HUES64 (cell line): ENCODE data around the gene TENT5C.

Experiments used
- H3K27ac ChIP-seq: 2 replicates; pipeline ENCODE4 v1.7.0; 2013; ENCODE audit warnings: low read depth, low read length, inconsistent platforms
- H3K27me3 ChIP-seq: 2 replicates; pipeline ENCODE4 v1.6.1; 2013; ENCODE audit warnings: mild to moderate bottlenecking, low read length; ENCODE audit not compliant: insufficient read depth
- H3K36me3 ChIP-seq: 2 replicates; pipeline ENCODE4 v1.6.1; 2013; ENCODE audit warnings: mild to moderate bottlenecking, low read length; ENCODE audit not compliant: insufficient read depth
- H3K4me1 ChIP-seq: 2 replicates; pipeline ENCODE4 v1.6.1; 2013; ENCODE audit warnings: mild to moderate bottlenecking, low read length, moderate library complexity; ENCODE audit not compliant: insufficient read depth
- H3K4me3 ChIP-seq: 2 replicates; pipeline ENCODE4 v1.5.1; 2013; ENCODE audit warnings: mild to moderate bottlenecking, low read length, moderate library complexity
- H3K9ac ChIP-seq: 2 replicates; pipeline ENCODE4 v1.6.1; 2013; ENCODE audit warnings: mild to moderate bottlenecking, low read depth, low read length
- H3K9me3 ChIP-seq: 2 replicates; pipeline ENCODE4 v1.6.1; 2013; ENCODE audit warnings: low read depth, low read length; ENCODE audit not compliant: insufficient read depth
- WGBS: fragments of 150-250, 120-280 bp; methylation state at CpG from one replicate; pipeline ENCODE4 v1.1.7; 2013; ENCODE audit warnings: missing lambda C conversion rate; 5-methylcytosine and 5-hydroxymethylcytosine counted together

The TENT5C gene

GRCh38 chr1:117658676-117659075 lies 52.8 kb downstream of the TENT5C start:
- WGBS: 92% methylated on average over 3 of the region's 3 CpGs
- Histone ChIP-seq H3K36me3 (no peaks in the 10 kb centered on the region), H3K9ac (no peak overlapping the region), H3K9me3 (peaks cover 3% of the 10 kb centered on the region; the same call in 1 of the 2 replicates), H3K4me1 (peaks cover 11% of the 10 kb centered on the region; the same call in 1 of the 2 replicates), H3K27me3 (no peaks in the 10 kb centered on the region), H3K27ac (no peak overlapping the region), H3K4me3 (no peak overlapping the region)

- Histone ChIP-seq H3K9me3 (peaks cover 3% of the 10 kb centered on the region; the same call in 1 of the 2 replicates), H3K4me1 (peaks cover 11% of the 10 kb centered on the region; the same call in 1 of the 2 replicates), H3K27ac (no peak overlapping the region), H3K4me3 (no peak overlapping the region), H3K9ac (no peak overlapping the region), H3K27me3 (no peaks in the 10 kb centered on the region), H3K36me3 (no peaks in the 10 kb centered on the region)
- WGBS: 83% methylated on average over 5 of the region's 6 CpGs
These were observed 53.9 kb downstream of the TENT5C start for GRCh38 chr1:117659550-117660270.

DNA sequence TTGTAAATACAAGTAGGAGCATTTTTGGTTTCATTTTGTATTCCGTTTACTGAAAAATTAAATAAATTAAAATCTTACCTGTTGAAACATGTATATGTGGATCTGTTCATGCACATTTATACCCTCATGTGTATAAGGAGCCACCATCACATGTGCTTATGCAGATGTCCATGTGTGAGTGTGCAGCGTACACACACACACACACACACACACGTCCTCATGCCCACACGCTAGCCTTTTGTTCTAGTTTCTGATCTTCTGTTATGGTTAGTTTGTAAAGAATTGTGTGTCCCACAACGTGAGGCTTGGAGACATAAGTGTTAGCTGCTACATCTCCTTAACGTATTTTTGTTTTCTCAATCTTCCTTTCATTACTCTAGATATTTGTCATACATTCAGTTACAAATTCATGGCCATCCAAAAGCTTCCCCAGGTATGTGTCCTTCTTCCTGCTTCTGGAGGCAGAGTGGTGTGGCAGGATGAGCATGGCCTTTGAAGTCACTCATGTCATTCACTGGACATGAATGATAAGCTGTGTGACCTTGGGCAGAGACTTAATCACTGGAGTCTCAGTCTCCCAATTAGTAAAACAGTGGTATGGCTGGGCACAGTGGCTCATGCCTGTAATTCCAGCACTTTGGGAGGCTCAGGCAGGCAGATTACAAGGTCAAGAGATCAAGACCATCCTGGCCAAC lies 54.6 kb downstream of the TENT5C start:
- Histone ChIP-seq H3K36me3 (no peaks in the 10 kb centered on the region), H3K4me1 (peaks cover 11% of the 10 kb centered on the region; the same call in 1 of the 2 replicates), H3K27me3 (no peaks in the 10 kb centered on the region), H3K27ac (no peak overlapping the region), H3K9ac (no peak overlapping the region), H3K9me3 (peaks cover 3% of the 10 kb centered on the region; the same call in 1 of the 2 replicates), H3K4me3 (no peak overlapping the region)
- 94% methylated on average over 3 of the region's 6 CpGs for WGBS

- peaks cover 3% of the 10 kb centered on the region; the same call in 1 of the 2 replicates for H3K9me3 ChIP-seq
- no peaks in the 10 kb centered on the region for H3K27me3 ChIP-seq
- H3K36me3 ChIP-seq: no peaks in the 10 kb centered on the region
- 98% methylated on average over 5 of the region's 6 CpGs for WGBS
- H3K9ac ChIP-seq: no peak overlapping the region
- no peak overlapping the region for H3K4me3 ChIP-seq
- peaks cover 11% of the 10 kb centered on the region; the same call in 1 of the 2 replicates for H3K4me1 ChIP-seq
- H3K27ac ChIP-seq: no peak overlapping the region
These were observed 55.2 kb downstream of the TENT5C start for GRCh38 chr1:117661027-117661426.

DNA sequence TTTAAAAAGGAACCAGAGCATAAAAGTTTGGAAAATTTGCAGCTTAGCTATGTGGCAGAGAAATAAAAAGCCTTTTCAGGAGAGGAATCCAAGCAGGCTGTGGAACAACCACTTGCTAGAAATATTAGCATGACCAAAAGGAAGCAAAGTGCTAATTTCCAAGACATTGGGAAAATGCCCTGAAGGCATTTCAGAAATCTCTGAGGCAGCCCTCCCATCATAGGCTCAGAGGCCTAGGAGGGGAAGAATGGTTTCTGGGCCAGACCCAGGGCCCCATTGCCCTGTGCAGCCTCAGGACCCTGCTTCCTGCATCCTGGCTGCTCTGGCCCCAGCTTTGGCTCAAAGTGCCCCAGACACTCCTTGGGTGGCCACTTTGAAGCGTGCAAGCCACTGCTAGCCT lies 56.8 kb downstream of the TENT5C start:
- Histone ChIP-seq H3K36me3 (no peaks in the 10 kb centered on the region), H3K9ac (no peak overlapping the region), H3K27ac (peak overlapping the region; percentile 51; the same call in 1 of the 2 replicates), H3K27me3 (no peaks in the 10 kb centered on the region), H3K4me3 (no peak overlapping the region), H3K9me3 (peaks cover 3% of the 10 kb centered on the region; the same call in 1 of the 2 replicates), H3K4me1 (no peaks in the 10 kb centered on the region)
- WGBS: 63% methylated on average over 1 of the region's 1 CpG

DNA sequence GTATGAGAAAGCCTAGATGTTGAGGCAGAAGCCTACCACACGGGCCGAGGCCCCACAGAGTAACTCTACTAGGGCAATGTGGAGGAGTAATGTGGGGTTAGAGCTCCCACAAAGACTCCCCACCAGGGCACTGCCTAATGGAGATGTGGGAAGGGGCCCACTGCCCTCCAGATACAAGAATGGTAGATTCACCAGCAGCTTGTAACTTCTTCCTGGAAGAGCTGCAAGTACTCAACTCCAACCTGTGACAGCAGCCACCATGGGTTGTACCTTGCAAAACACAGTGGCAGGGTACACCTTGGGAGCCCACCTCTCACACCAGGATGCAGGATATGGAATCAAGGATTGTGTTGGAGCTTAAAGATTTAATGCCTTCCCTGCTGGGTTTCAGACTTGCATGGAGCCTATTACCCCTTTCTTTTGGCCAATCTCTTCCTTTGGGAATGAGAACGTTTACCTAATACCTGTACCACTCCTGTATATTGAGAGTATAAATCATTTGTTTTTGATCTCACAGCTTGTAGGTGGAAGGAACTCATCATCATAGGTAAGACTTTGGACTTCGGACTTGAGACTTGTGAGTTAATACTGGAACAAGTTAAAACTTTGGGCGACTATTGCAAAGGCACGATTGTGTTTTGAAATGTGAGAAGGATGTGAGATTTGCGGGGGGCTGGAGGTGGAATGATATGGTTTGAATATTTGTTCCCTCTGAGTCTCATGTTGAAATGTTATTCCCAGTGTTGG lies 57.5 kb downstream of the TENT5C start:
- Histone ChIP-seq H3K9me3 (peaks cover 3% of the 10 kb centered on the region; the same call in 1 of the 2 replicates), H3K27me3 (no peaks in the 10 kb centered on the region), H3K27ac (peak overlapping the region; percentile 51; the same call in 1 of the 2 replicates), H3K9ac (no peak overlapping the region), H3K36me3 (no peaks in the 10 kb centered on the region), H3K4me3 (no peak overlapping the region), H3K4me1 (no peaks in the 10 kb centered on the region)
- WGBS: 85% methylated on average over 6 of the region's 7 CpGs

- Histone ChIP-seq H3K4me3 (no peak overlapping the region), H3K4me1 (no peaks in the 10 kb centered on the region), H3K27ac (no peak overlapping the region), H3K9ac (no peak overlapping the region), H3K9me3 (peaks cover 3% of the 10 kb centered on the region; the same call in 1 of the 2 replicates), H3K27me3 (no peaks in the 10 kb centered on the region), H3K36me3 (no peaks in the 10 kb centered on the region)
- WGBS: 95% methylated on average over 6 of the region's 6 CpGs
These were observed 58.5 kb downstream of the TENT5C start for GRCh38 chr1:117664314-117664713.

DNA sequence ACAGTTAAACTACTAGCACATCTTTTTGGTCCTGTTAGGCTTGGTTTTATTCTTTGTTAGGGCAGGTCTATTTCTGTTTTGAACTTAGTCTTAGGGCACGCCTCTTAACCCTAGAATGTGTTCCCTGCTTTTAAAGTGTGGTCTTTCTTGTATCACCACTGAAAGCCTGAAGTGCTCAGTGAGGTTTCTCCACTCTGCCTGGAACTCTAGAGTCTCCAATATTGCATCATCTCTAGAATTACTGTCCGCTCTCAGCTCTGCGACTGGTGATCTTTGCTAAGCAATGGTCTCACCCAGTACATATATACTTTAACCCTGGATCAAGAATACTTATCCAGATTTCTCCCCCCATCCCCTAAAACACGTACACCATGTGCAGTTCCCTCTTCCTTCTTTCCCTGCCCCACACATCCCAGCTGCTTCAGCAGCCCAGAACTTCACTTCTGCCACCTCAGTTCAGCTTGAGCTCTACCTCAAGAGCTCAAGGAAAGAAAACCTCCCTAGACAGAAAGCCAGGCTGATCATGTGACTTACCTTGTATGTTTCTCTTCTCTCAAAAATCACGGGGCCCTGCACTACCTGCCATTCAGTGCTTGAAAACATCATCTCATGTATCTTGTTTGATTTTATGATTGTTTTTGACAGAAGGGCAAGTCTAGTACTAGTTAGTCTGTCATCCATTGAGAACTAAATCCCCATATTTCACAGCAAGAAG lies 59.9 kb downstream of the TENT5C start:
- H3K4me1 ChIP-seq: no peaks in the 10 kb centered on the region
- H3K27ac ChIP-seq: no peak overlapping the region
- no peak overlapping the region for H3K4me3 ChIP-seq
- peaks cover 3% of the 10 kb centered on the region; the same call in 1 of the 2 replicates for H3K9me3 ChIP-seq
- no peaks in the 10 kb centered on the region for H3K36me3 ChIP-seq
- no peak overlapping the region for H3K9ac ChIP-seq
- H3K27me3 ChIP-seq: no peaks in the 10 kb centered on the region
- 93% methylated on average over 5 of the region's 5 CpGs for WGBS

DNA sequence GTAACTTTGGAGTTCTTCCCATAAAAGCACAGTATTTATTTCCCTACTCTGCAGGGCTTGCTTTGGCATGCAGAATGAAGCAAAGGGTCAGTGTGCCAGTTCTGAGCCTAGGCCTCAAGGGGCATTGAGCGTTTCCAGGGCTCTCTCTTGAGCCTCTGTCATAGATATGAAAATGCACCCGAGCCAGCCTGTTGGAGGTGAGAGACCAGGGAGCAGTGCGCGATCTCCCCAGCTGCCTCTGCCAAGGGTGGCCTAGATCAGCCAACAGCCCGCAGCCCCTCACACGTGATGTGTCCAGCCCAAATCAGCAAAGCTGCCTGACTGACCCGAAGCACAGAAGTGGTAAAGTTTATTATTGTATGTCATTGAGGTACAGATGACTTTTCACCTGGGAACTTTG lies 63.7 kb downstream of the TENT5C start:
- Histone ChIP-seq H3K9ac (no peak overlapping the region), H3K9me3 (no peaks in the 10 kb centered on the region), H3K4me1 (peaks cover 5% of the 10 kb centered on the region), H3K36me3 (no peaks in the 10 kb centered on the region), H3K27me3 (no peaks in the 10 kb centered on the region), H3K27ac (no peak overlapping the region), H3K4me3 (no peak overlapping the region)
- 94% methylated on average over 7 of the region's 7 CpGs for WGBS

DNA sequence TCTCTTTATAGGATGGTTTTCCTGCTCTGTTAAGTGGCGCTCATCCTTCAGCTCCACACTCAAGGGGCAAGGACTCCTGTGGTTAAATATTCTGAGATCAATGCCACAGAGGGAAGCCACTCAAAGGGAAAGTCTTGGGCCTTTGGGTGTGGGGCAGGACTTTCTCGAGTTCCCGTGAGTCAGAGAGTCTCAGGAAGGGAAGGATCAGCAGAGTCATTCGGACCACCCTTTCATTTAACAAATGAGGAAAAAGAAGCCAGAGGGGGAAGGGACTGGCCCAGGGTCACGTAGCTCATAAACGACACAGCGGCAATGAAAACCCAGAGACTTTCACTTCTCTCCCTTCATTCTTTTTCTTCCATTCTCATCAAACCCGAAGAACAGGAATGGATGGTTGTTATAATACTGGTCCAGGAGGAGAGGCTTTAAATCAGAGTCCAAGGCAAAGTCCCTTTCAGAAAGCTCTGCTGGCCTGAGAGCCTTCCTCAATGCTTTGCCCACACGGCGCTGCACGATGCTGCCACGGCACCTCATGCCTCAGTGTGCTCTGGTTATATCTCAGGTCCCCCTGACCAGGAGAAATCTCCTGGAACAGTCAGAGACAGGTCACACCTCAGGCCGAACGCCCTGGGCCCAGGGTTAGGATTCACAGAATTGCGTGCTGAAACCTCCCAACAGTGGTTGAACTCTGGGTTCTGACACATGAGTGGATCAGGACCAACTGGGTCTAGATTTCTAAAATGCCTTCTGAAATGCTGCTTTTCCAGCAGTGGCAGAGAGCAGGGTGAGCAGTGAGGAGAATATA lies 65.3 kb downstream of the TENT5C start:
- Histone ChIP-seq H3K9me3 (no peaks in the 10 kb centered on the region), H3K9ac (no peak overlapping the region), H3K4me1 (peaks cover 5% of the 10 kb centered on the region), H3K4me3 (no peak overlapping the region), H3K36me3 (no peaks in the 10 kb centered on the region), H3K27me3 (no peaks in the 10 kb centered on the region), H3K27ac (no peak overlapping the region)
- WGBS: 92% methylated on average over 12 of the region's 15 CpGs
